Parathyroid adenoma (tissue), 2 donors: ENCODE data around the gene CNKSR2.

Experiments used
- H2AFZ ChIP-seq: fragments of 300-600 bp; sonication (generic); one replicate; pipeline ENCODE4 v1.7.0; 2017; ENCODE audit warnings: antibody characterized with exemption, mild to moderate bottlenecking
- H3K27ac ChIP-seq: fragments of 300-600 bp; sonication (generic); one replicate; pipeline ENCODE4 v1.7.0; 2017
- H3K27me3 ChIP-seq: fragments of 300-600 bp; sonication (generic); one replicate; pipeline ENCODE4 v1.7.0; 2017; ENCODE audit warnings: low read length; ENCODE audit not compliant: control insufficient read depth, insufficient read depth
- H3K36me3 ChIP-seq: fragments of 300-600 bp; sonication (generic); one replicate; pipeline ENCODE4 v1.7.0; 2017; ENCODE audit warnings: low read length; ENCODE audit not compliant: control insufficient read depth, insufficient read depth
- H3K4me1 ChIP-seq: fragments of 300-600 bp; sonication (generic); one replicate; pipeline ENCODE4 v1.7.0; 2017; ENCODE audit warnings: control low read depth
- H3K4me2 ChIP-seq: fragments of 300-600 bp; sonication (generic); one replicate; pipeline ENCODE4 v1.7.0; 2017; ENCODE audit warnings: low read length
- H3K4me3 ChIP-seq: fragments of 300-600 bp; sonication (generic); one replicate; pipeline ENCODE4 v1.7.0; 2017; ENCODE audit warnings: low read depth, low read length
- H3K79me2 ChIP-seq: fragments of 300-600 bp; sonication (generic); one replicate; pipeline ENCODE4 v1.7.0; 2017; ENCODE audit warnings: control low read depth
- H3K9ac ChIP-seq: fragments of 300-600 bp; sonication (generic); one replicate; pipeline ENCODE4 v1.7.0; 2017; ENCODE audit warnings: mild to moderate bottlenecking
- H3K9me3 ChIP-seq: fragments of 300-600 bp; sonication (generic); one replicate; pipeline ENCODE4 v1.7.0; 2017; ENCODE audit warnings: low read length; ENCODE audit not compliant: control insufficient read depth
- TF ChIP-seq, protein P1 (sequence below): fragments of 300-600 bp; sonication (generic); IDR thresholded peaks from one replicate; pipeline ENCODE4 v1.7.0; 2017; ENCODE audit warnings: antibody characterized with exemption, mild to moderate bottlenecking
- donor health status: primary hyperparathyroidism.

Gene CNKSR2

GRCh38 chrX:21606002-21606401 lies 231.8 kb downstream of the CNKSR2 start:
- TF ChIP-seq, protein P1, sequence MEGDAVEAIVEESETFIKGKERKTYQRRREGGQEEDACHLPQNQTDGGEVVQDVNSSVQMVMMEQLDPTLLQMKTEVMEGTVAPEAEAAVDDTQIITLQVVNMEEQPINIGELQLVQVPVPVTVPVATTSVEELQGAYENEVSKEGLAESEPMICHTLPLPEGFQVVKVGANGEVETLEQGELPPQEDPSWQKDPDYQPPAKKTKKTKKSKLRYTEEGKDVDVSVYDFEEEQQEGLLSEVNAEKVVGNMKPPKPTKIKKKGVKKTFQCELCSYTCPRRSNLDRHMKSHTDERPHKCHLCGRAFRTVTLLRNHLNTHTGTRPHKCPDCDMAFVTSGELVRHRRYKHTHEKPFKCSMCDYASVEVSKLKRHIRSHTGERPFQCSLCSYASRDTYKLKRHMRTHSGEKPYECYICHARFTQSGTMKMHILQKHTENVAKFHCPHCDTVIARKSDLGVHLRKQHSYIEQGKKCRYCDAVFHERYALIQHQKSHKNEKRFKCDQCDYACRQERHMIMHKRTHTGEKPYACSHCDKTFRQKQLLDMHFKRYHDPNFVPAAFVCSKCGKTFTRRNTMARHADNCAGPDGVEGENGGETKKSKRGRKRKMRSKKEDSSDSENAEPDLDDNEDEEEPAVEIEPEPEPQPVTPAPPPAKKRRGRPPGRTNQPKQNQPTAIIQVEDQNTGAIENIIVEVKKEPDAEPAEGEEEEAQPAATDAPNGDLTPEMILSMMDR: no peak
- no peak overlapping the region for H3K4me3 ChIP-seq
- no peaks in the 10 kb centered on the region for H3K27me3 ChIP-seq
- no peaks in the 10 kb centered on the region for H3K79me2 ChIP-seq
- H3K27ac ChIP-seq: no peak overlapping the region
- no peak overlapping the region for H3K9ac ChIP-seq
- H3K9me3 ChIP-seq: no peaks in the 10 kb centered on the region
- H3K4me1 ChIP-seq: no peaks in the 10 kb centered on the region
- H3K36me3 ChIP-seq: no peaks in the 10 kb centered on the region
- no peak overlapping the region for H3K4me2 ChIP-seq
- no peak overlapping the region for H2AFZ ChIP-seq

GRCh38 chrX:21610168-21610567 lies 235.9 kb downstream of the CNKSR2 start:
- H3K9me3 ChIP-seq: no peaks in the 10 kb centered on the region
- no peak overlapping the region for H3K4me2 ChIP-seq
- TF ChIP-seq, protein P1: no peak
- no peak overlapping the region for H3K4me3 ChIP-seq
- no peak overlapping the region for H3K9ac ChIP-seq
- no peak overlapping the region for H3K27ac ChIP-seq
- H3K79me2 ChIP-seq: no peaks in the 10 kb centered on the region
- no peak overlapping the region for H2AFZ ChIP-seq
- no peaks in the 10 kb centered on the region for H3K4me1 ChIP-seq
- no peaks in the 10 kb centered on the region for H3K36me3 ChIP-seq
- no peaks in the 10 kb centered on the region for H3K27me3 ChIP-seq

- H3K4me1 ChIP-seq: no peaks in the 10 kb centered on the region
- H3K9me3 ChIP-seq: no peaks in the 10 kb centered on the region
- TF ChIP-seq, protein P1: no peak
- H2AFZ ChIP-seq: no peak overlapping the region
- no peak overlapping the region for H3K27ac ChIP-seq
- no peak overlapping the region for H3K4me2 ChIP-seq
- H3K36me3 ChIP-seq: no peaks in the 10 kb centered on the region
- H3K79me2 ChIP-seq: no peaks in the 10 kb centered on the region
- no peak overlapping the region for H3K4me3 ChIP-seq
- no peaks in the 10 kb centered on the region for H3K27me3 ChIP-seq
- H3K9ac ChIP-seq: no peak overlapping the region
These were observed 237.9 kb downstream of the CNKSR2 start for GRCh38 chrX:21612154-21612553.

GRCh38 chrX:21616386-21616785 lies 242.2 kb downstream of the CNKSR2 start:
- no peak overlapping the region for H2AFZ ChIP-seq
- no peaks in the 10 kb centered on the region for H3K79me2 ChIP-seq
- H3K9me3 ChIP-seq: no peaks in the 10 kb centered on the region
- TF ChIP-seq, protein P1: no peak
- H3K36me3 ChIP-seq: no peaks in the 10 kb centered on the region
- H3K4me3 ChIP-seq: no peak overlapping the region
- H3K4me1 ChIP-seq: peaks cover 3% of the 10 kb centered on the region
- no peak overlapping the region for H3K9ac ChIP-seq
- H3K4me2 ChIP-seq: no peak overlapping the region
- no peak overlapping the region for H3K27ac ChIP-seq
- H3K27me3 ChIP-seq: no peaks in the 10 kb centered on the region

GRCh38 chrX:21620234-21620633 lies 246.0 kb downstream of the CNKSR2 start:
- no peak overlapping the region for H3K4me2 ChIP-seq
- H3K27ac ChIP-seq: no peak overlapping the region
- TF ChIP-seq, protein P1: no peak
- H3K9ac ChIP-seq: no peak overlapping the region
- H3K79me2 ChIP-seq: no peaks in the 10 kb centered on the region
- no peak overlapping the region for H2AFZ ChIP-seq
- H3K27me3 ChIP-seq: no peaks in the 10 kb centered on the region
- no peaks in the 10 kb centered on the region for H3K9me3 ChIP-seq
- H3K4me3 ChIP-seq: no peak overlapping the region
- H3K4me1 ChIP-seq: peaks cover 3% of the 10 kb centered on the region
- no peaks in the 10 kb centered on the region for H3K36me3 ChIP-seq
